Measurements from ENCODE around the gene MAZ. TPM values are rescaled to one million over a fixed set of nuclear protein-coding genes. Genes with fewer than 3 reads are reported as not detected.
"Not testable (repeated sequence)": the region's sequence is repeated elsewhere in the genome, so short reads cannot be mapped to it uniquely, and the experiment has no call there.

Gene MAZ
- total RNA-seq, 1 donor from 2014 or later = 141 TPM

- H3K36me3 ChIP-seq (ENCODE audit: control insufficient read depth in 3 of 3, insufficient read depth in 3 of 3, low read length in 3 of 3) = no peaks in the 10 kb centered on the region
- no peak overlapping the region for H3K27ac ChIP-seq (ENCODE audit: low read depth, low read length)
- peaks cover 0 to 5% (median 2%) of the 10 kb centered on the region in 3 donors for H3K4me1 ChIP-seq (ENCODE audit: control insufficient read depth in 3 of 3, insufficient read depth in 3 of 3, low read length in 3 of 3)
- peaks cover under 1 to 18% (median 9%) of the 10 kb centered on the region in 3 donors for H3K27me3 ChIP-seq (ENCODE audit: control insufficient read depth in 3 of 3, insufficient read depth in 3 of 3, low read length in 3 of 3)
- H3K9me3 ChIP-seq (ENCODE audit: control insufficient read depth in 3 of 3, low read length in 3 of 3) = no peaks in the 10 kb centered on the region
- H3K4me3 ChIP-seq (ENCODE audit: low read length in 3 of 3) = no peak overlapping the region
- no peak overlapping the region for H3K9ac ChIP-seq (ENCODE audit: low read depth in 1 of 3, low read length in 3 of 3)
Observed at GRCh38 chr16:29784157-29784556, 22.2 kb upstream of the MAZ start.

DNA sequence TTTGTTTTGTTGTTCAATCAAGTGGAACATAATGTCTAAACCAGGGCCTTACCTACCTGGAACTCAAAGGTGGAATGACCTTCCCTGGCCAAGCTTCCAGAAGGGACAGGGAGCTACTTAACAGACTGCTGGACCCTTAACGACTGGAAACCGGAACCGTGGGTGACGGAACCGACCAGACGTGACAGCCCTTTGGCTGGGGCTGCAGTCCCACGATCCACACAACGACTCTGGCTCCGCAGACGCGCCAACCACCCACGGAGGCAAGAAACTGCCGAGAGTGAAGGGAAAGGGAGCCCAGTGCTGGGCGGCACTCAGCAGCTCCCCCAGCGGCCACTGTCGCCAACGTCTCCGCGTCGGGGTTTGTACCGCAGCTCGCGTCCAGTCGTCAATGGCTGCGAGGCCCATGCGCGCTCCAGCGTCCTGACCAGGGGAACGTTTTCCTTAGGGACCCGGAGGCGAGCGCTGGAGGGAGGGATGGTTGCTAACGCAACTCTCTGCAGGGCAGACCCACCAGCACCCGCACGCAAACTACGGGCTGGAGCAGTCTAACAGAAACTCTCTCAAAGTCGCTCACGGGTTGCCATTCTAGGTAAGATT, 21.3 kb upstream of the MAZ start:
- peak overlapping the region; percentile 59 to 80 (median 68) for H3K4me3 ChIP-seq (ENCODE audit: low read length in 3 of 3)

DNA sequence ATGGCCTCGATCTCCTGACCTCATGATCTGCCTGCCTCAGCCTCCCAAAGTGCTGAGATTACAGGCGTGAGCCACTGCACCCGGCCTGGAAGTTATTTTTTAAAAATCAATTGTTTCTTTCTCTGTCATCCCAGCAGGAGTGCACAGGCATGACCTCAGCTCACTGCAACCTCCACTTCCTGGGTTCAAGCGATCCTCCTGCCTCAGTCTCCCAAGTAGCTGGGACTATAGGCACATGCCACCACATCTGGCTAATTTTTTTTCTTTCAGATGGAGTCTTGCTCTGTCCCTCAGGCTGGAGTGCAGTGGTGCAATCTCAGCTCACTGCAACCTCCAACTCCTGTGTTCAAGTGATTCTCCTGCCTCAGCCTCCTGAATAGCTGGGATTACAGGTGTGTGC, 19.2 kb upstream of the MAZ start:
- not testable (repeated sequence) for H3K27ac ChIP-seq (ENCODE audit: low read depth, low read length); H3K36me3 ChIP-seq (ENCODE audit: control insufficient read depth in 3 of 3, insufficient read depth in 3 of 3, low read length in 3 of 3); H3K4me3 ChIP-seq (ENCODE audit: low read length in 3 of 3); H3K9me3 ChIP-seq (ENCODE audit: control insufficient read depth in 3 of 3, low read length in 3 of 3); H3K9ac ChIP-seq (ENCODE audit: low read depth in 1 of 3, low read length in 3 of 3); H3K27me3 ChIP-seq (ENCODE audit: control insufficient read depth in 3 of 3, insufficient read depth in 3 of 3, low read length in 3 of 3)
- peaks cover 16 to 31% (median 18%) of the 10 kb centered on the region in 3 donors for H3K4me1 ChIP-seq (ENCODE audit: control insufficient read depth in 3 of 3, insufficient read depth in 3 of 3, low read length in 3 of 3)

More for the DNA sequence above, 21.3 kb upstream of the MAZ start:
- H3K36me3 ChIP-seq (ENCODE audit: control insufficient read depth in 3 of 3, insufficient read depth in 3 of 3, low read length in 3 of 3) = no peaks in the 10 kb centered on the region
- peaks cover 0 to 10% (median 4%) of the 10 kb centered on the region in 3 donors for H3K27me3 ChIP-seq (ENCODE audit: control insufficient read depth in 3 of 3, insufficient read depth in 3 of 3, low read length in 3 of 3)
- H3K9ac ChIP-seq (ENCODE audit: low read depth in 1 of 3, low read length in 3 of 3) = peak overlapping the region; percentile 54 to 80 (median 74)
- no peaks in the 10 kb centered on the region for H3K9me3 ChIP-seq (ENCODE audit: control insufficient read depth in 3 of 3, low read length in 3 of 3)
- H3K27ac ChIP-seq (ENCODE audit: low read depth, low read length) = no peak overlapping the region
- peaks cover 6 to 12% (median 7%) of the 10 kb centered on the region in 3 donors for H3K4me1 ChIP-seq (ENCODE audit: control insufficient read depth in 3 of 3, insufficient read depth in 3 of 3, low read length in 3 of 3)

DNA sequence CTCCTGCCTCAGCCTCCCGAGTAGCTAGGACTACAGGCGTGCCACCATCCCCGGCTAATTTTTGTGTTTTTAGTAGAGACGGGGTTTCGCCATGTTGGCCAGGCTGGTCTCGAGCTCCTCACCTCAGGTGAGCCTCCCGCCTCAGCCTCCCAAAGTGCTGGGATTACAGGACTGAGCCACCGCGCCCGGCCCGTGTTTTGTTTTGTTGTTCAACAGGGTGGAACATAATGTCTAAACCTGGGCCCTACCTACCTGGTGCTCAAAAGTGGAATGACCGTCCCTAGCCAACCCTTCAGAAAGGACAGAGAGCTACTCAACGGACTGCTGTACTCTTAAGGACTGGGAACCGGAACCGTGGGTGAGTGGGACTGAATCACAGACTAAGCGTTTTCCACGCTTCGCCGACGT, 16.6 kb upstream of the MAZ start:
- peak overlapping the region; percentile 85 for H3K27ac ChIP-seq (ENCODE audit: low read depth, low read length)

DNA sequence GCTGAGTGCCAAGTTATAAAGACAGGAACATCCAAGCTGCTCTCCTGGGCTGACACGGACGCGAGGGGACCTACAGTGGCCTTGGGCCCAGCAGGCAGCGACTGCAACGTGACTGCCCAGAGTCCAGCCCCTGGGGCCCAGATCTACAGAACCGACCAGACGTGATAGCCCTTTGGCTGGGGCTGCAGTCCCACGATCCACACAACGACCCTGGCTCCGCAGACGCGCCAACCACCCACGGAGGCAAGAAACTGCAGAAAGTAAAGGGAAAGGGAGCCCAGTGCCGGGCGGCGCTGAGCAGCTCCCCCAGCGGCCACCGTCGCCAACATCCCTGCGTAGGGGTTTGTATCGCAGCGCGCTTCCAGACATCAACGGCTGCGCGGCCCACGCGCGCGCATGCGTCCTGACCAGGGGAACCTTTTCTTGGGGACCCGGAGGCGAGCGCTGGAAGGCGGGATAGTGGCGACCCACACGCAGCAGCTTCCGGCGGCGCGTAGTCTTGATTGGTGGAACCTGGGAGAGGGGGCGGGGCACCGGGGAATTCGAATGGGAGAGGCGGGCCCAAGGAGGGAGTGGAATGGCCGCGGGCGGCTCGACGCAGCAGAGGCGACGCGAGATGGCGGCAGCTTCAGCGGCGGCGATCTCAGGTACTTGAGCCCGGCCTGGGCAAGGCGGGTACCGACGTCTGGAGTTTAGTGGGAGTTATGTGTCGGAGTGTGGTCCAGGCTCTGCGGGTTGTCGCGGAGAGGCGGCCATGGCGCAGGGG, 16.0 kb upstream of the MAZ start, which contains the start of gene KIF22:
Gene KIF22, plus strand, starts transcription at position 569 of the 766 bp plus-strand sequence. Its CDS starts 9 bp downstream, at position 578.
- Histone ChIP-seq H3K27me3 (ENCODE audit: control insufficient read depth in 3 of 3, insufficient read depth in 3 of 3, low read length in 3 of 3) (no peaks in the 10 kb centered on the region), H3K9me3 (ENCODE audit: control insufficient read depth in 3 of 3, low read length in 3 of 3) (no peaks in the 10 kb centered on the region), H3K4me1 (ENCODE audit: control insufficient read depth in 3 of 3, insufficient read depth in 3 of 3, low read length in 3 of 3) (peaks cover 15 to 25% (median 16%) of the 10 kb centered on the region in 3 donors), H3K36me3 (ENCODE audit: control insufficient read depth in 3 of 3, insufficient read depth in 3 of 3, low read length in 3 of 3) (no peaks in the 10 kb centered on the region), H3K9ac (ENCODE audit: low read depth in 1 of 3, low read length in 3 of 3) (peak within 1 kb of the TSS; percentile 88 to 100 (median 97)), H3K4me3 (ENCODE audit: low read length in 3 of 3) (peak within 1 kb of the TSS; percentile 93 to 97 (median 96)), H3K27ac (ENCODE audit: low read depth, low read length) (peak within 1 kb of the TSS; percentile 85)

More for the DNA sequence above, 16.6 kb upstream of the MAZ start:
- Histone ChIP-seq H3K36me3 (ENCODE audit: control insufficient read depth in 3 of 3, insufficient read depth in 3 of 3, low read length in 3 of 3) (no peaks in the 10 kb centered on the region), H3K27me3 (ENCODE audit: control insufficient read depth in 3 of 3, insufficient read depth in 3 of 3, low read length in 3 of 3) (no peaks in the 10 kb centered on the region), H3K4me3 (ENCODE audit: low read length in 3 of 3) (peak overlapping the region; percentile 93 to 97 (median 96)), H3K4me1 (ENCODE audit: control insufficient read depth in 3 of 3, insufficient read depth in 3 of 3, low read length in 3 of 3) (peaks cover 16 to 30% (median 18%) of the 10 kb centered on the region in 3 donors), H3K9ac (ENCODE audit: low read depth in 1 of 3, low read length in 3 of 3) (peak overlapping the region; percentile 88 to 100 (median 97)), H3K9me3 (ENCODE audit: control insufficient read depth in 3 of 3, low read length in 3 of 3) (no peaks in the 10 kb centered on the region)

DNA sequence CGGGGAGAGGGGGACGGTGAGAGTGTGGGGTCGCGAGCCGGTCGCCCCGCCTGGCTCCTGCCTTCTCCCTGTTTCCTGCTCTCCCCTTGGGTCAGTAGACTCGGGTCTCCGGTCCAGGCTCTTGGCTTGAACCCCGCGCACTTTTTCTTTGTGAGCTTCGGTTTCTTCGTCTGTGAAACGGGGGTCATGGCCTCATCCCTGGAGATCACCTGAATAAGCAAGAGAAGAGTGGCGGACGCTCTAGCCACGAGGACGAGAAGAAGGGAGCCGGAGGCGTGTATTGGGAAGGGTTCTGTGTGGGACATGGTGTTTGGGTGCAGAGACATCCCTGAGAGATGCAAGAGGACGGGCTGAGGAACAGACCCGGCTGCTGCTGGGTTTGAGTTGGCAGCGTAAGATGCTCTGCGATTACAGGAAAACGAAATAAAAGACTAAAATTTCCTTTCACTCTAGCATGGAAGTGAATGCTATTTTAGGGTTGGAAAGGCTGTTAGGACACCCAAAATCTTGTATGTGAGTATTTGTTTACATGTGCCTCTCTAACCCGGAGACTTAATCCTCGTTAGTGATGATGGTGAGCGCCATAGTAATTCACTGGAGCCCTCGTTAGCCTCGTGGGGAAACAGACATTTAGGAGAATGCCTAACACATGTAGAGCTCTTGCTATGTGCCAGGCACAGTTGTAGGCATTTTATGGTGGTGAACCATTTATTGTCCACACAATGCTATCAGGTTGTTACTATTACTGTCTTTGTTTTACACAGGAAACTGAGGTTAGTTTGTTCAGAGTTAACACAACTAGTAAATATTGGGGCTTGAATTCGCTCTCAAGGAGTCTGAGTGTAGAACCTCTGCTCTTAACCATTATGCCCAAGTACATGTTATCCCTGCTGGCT, 15.1 kb upstream of the MAZ start:
- Histone ChIP-seq H3K27me3 (ENCODE audit: control insufficient read depth in 3 of 3, insufficient read depth in 3 of 3, low read length in 3 of 3) (no peaks in the 10 kb centered on the region), H3K27ac (ENCODE audit: low read depth, low read length) (peak overlapping the region; percentile 29), H3K4me3 (ENCODE audit: low read length in 3 of 3) (peak overlapping the region; percentile 83 to 93 (median 88)), H3K9ac (ENCODE audit: low read depth in 1 of 3, low read length in 3 of 3) (peak overlapping the region; percentile 66 to 83 (median 80)), H3K4me1 (ENCODE audit: control insufficient read depth in 3 of 3, insufficient read depth in 3 of 3, low read length in 3 of 3) (peaks cover 15 to 25% (median 16%) of the 10 kb centered on the region in 3 donors), H3K9me3 (ENCODE audit: control insufficient read depth in 3 of 3, low read length in 3 of 3) (no peaks in the 10 kb centered on the region), H3K36me3 (ENCODE audit: control insufficient read depth in 3 of 3, insufficient read depth in 3 of 3, low read length in 3 of 3) (no peaks in the 10 kb centered on the region)

DNA sequence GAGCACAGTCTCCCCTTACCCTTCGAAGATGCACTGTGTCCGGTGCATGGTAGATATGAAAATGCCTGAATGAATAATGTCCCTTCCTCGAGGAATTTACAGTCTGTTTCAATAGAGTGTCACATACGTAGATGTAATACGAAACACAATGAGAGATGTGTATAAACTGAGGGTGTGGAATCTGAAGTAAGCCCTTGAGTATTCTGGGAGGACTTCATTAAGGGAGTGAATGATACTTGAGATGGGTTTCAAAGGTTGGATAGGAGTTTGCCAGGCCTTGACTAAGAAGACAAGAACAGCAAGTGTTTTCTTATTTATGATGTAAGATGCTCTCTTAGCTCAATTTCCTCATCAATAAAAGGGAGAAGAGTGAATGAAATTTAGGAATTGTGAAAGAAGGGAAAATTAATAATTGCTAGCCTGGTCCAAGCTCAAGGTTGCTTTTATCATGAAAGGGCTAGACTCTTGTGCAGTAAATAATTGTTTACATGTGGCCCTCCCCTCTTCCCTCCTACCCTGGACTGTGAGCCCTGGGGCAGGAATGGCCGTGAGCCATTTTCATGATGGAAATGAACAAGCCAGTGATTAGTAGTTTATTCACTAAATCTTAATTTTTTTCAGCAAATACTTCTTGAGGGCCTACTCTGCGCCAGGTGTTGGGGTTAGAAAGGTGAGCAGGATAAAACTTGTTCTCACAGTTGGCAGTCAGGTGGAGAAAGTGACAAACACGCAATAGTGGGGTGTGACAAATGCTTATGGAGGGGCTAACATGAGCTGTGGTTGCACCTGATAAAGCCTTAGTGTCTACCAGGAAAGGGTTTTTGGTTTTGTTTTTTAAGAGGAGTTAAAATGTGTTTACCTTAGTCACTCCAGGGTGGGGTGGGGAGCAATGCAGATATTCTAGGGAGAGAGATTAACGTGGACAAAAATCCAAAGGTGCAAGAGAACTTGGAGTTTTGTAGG, 14.2 kb upstream of the MAZ start:
- Histone ChIP-seq H3K36me3 (ENCODE audit: control insufficient read depth in 3 of 3, insufficient read depth in 3 of 3, low read length in 3 of 3) (peaks cover 0 to 4% (median 3%) of the 10 kb centered on the region in 3 donors), H3K27ac (ENCODE audit: low read depth, low read length) (no peak overlapping the region), H3K9me3 (ENCODE audit: control insufficient read depth in 3 of 3, low read length in 3 of 3) (no peaks in the 10 kb centered on the region), H3K4me1 (ENCODE audit: control insufficient read depth in 3 of 3, insufficient read depth in 3 of 3, low read length in 3 of 3) (peaks cover 15 to 25% (median 16%) of the 10 kb centered on the region in 3 donors), H3K9ac (ENCODE audit: low read depth in 1 of 3, low read length in 3 of 3) (no peak overlapping the region), H3K27me3 (ENCODE audit: control insufficient read depth in 3 of 3, insufficient read depth in 3 of 3, low read length in 3 of 3) (no peaks in the 10 kb centered on the region), H3K4me3 (ENCODE audit: low read length in 3 of 3) (no peak overlapping the region)

- H3K9ac ChIP-seq (ENCODE audit: low read depth in 1 of 3, low read length in 3 of 3); H3K36me3 ChIP-seq (ENCODE audit: control insufficient read depth in 3 of 3, insufficient read depth in 3 of 3, low read length in 3 of 3); H3K9me3 ChIP-seq (ENCODE audit: control insufficient read depth in 3 of 3, low read length in 3 of 3); H3K27ac ChIP-seq (ENCODE audit: low read depth, low read length); H3K27me3 ChIP-seq (ENCODE audit: control insufficient read depth in 3 of 3, insufficient read depth in 3 of 3, low read length in 3 of 3); H3K4me3 ChIP-seq (ENCODE audit: low read length in 3 of 3): not testable (repeated sequence)
- H3K4me1 ChIP-seq (ENCODE audit: control insufficient read depth in 3 of 3, insufficient read depth in 3 of 3, low read length in 3 of 3) = peaks cover 15 to 25% (median 16%) of the 10 kb centered on the region in 3 donors
Observed at GRCh38 chr16:29793153-29793552, 13.2 kb upstream of the MAZ start.

DNA sequence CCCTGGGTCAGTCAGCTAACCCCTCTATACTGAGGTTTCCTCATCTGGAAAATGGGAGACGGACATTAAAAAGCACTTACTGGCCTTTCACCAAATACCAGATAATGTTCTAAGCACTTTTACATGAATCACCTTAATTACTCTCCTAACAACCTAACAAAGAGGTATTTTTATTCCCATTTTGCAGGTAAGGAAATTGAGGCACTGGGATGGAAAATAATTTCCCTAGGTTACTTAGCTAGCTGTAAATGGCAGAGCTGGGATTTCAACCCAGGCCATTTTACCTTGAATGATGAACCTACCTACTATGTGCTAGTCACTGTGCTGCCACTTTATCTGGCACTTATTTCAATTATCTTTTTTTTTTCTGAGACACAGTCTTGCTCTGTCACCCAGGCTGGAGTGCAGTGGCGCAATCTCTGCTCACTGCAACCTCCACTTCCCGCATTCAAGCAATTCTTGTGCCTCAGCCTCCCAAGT, 12.1 kb upstream of the MAZ start:
- H3K27me3 ChIP-seq (ENCODE audit: control insufficient read depth in 3 of 3, insufficient read depth in 3 of 3, low read length in 3 of 3) = no peaks in the 10 kb centered on the region

More for the DNA sequence above, 12.1 kb upstream of the MAZ start:
- H3K4me3 ChIP-seq (ENCODE audit: low read length in 3 of 3) = no peak overlapping the region
- no peaks in the 10 kb centered on the region for H3K9me3 ChIP-seq (ENCODE audit: control insufficient read depth in 3 of 3, low read length in 3 of 3)
- H3K36me3 ChIP-seq (ENCODE audit: control insufficient read depth in 3 of 3, insufficient read depth in 3 of 3, low read length in 3 of 3) = peaks cover 13 to 17% (median 17%) of the 10 kb centered on the region in 3 donors
- no peak overlapping the region for H3K9ac ChIP-seq (ENCODE audit: low read depth in 1 of 3, low read length in 3 of 3)
- H3K4me1 ChIP-seq (ENCODE audit: control insufficient read depth in 3 of 3, insufficient read depth in 3 of 3, low read length in 3 of 3) = peaks cover 15 to 25% (median 16%) of the 10 kb centered on the region in 3 donors
- H3K27ac ChIP-seq (ENCODE audit: low read depth, low read length) = no peak overlapping the region
